ENCODE results near the gene HOXC10. TPM values are rescaled to one million over a fixed set of nuclear protein-coding genes. Genes with fewer than 3 reads are reported as not detected.

HOXC10 gene
- total and polyA plus RNA-seq, 2 of the 8 experiments (the other 6 are each of a cell fraction or from before 2014, with no cell fraction given) = not detected

GRCh38 chr12:53980802-53981496 is 4.0 kb upstream of the HOXC10 start:
- Histone ChIP-seq H3K27me3 (replicated peaks in 1 of 4; ENCODE audit: control insufficient read depth in 3 of 4, extremely low read depth in 1 of 4, insufficient read depth in 3 of 4, low read length in 3 of 4) (peaks cover 91 to 99% (median 97%) of the 10 kb centered on the region in 4 experiments), H2BK15ac (ENCODE audit: low read length) (no peak overlapping the region), H2AK5ac (ENCODE audit: low read depth, low read length) (no peak overlapping the region), H3K18ac (ENCODE audit: extremely low read depth, low read length) (no peak overlapping the region), H2BK5ac (ENCODE audit: low read depth, low read length) (no peak overlapping the region), H3K79me1 (ENCODE audit: low read depth, low read length) (no peaks in the 10 kb centered on the region), H4K91ac (replicated peaks; ENCODE audit: insufficient read length, low read length) (no peak overlapping the region), H3K4me1 (replicated peaks in 1 of 4; ENCODE audit: control insufficient read depth in 3 of 4, insufficient read depth in 4 of 4, low read length in 3 of 4) (peaks cover 0 to 6% (median 2%) of the 10 kb centered on the region in 4 experiments; a peak in 4 of 7 replicates), H3K9ac (replicated peaks in 1 of 4; ENCODE audit: extremely low read depth in 1 of 4, low read depth in 3 of 4, low read length in 3 of 4) (no peak overlapping the region), H4K5ac (ENCODE audit: insufficient read length, low read depth, low read length) (no peak overlapping the region), H3K14ac (ENCODE audit: insufficient read length) (no peak overlapping the region), H3K56ac (replicated peaks; ENCODE audit: insufficient read length, low read depth, low read length) (no peak overlapping the region), H4K20me1 (replicated peaks in 1 of 2; ENCODE audit: control insufficient read depth in 1 of 2, insufficient read depth in 2 of 2, low read length in 2 of 2) (peaks cover 16 to 23% of the 10 kb centered on the region in 2 experiments), H3K9me3 (ENCODE audit: insufficient read depth in 2 of 2, low read depth in 1 of 2, low read length in 1 of 2) (peaks cover 0 to 7% of the 10 kb centered on the region in 2 experiments; a peak in 1 of 4 replicates), H2BK20ac (ENCODE audit: low read length) (no peak overlapping the region), H2AFZ (ENCODE audit: low read length) (no peak overlapping the region), H3K23me2 (ENCODE audit: low read depth, low read length) (no peaks in the 10 kb centered on the region; the same call in 1 of the 2 replicates), H3K23ac (ENCODE audit: insufficient read length) (no peak overlapping the region), H3K4me2 (ENCODE audit: insufficient read depth in 1 of 2, low read depth in 2 of 2, low read length in 2 of 2) (no peak overlapping the region), H3K4ac (replicated peaks; ENCODE audit: insufficient read length, low read depth, low read length) (no peak overlapping the region), H2BK12ac (ENCODE audit: low read depth, low read length) (no peak overlapping the region), H4K8ac (ENCODE audit: extremely low read depth, insufficient read depth, low read length) (no peak overlapping the region), H3K79me2 (ENCODE audit: control insufficient read depth in 1 of 2, insufficient read depth in 2 of 2, low read length in 2 of 2) (no peaks in the 10 kb centered on the region), H3K4me3 (ENCODE audit: extremely low read depth in 1 of 4, insufficient read depth in 2 of 4, low read depth in 3 of 4, low read length in 4 of 4) (no peak overlapping the region), H3K36me3 (ENCODE audit: control insufficient read depth in 2 of 4, insufficient read depth in 4 of 4, low read length in 3 of 4) (peaks cover 0 to 6% (median 0%) of the 10 kb centered on the region in 4 experiments; a peak in 1 of 8 replicates), H3K27ac (ENCODE audit: low read depth, low read length) (no peak overlapping the region), H2BK120ac (replicated peaks; ENCODE audit: low read depth, low read length) (no peak overlapping the region)
- ChIA-PET CTCF (ENCODE audit: partially characterized antibody) (interaction anchor here (0.6 to 2.4 kb wide), 8 partner anchors 8 to 295 kb away, joined by 3 to 7 read pairs (median 3); no protein-coding TSS in a partner anchor), POLR2A (ENCODE audit: partially characterized antibody) (no interaction called here)
- 38% methylated on average over 15 of the region's 15 CpGs; no CpG with 5 or more reads in 1 of the 2 experiments for WGBS, 2 experiments (ENCODE audit: extremely low coverage in 1 of 2, insufficient coverage in 1 of 2, insufficient read length in 1 of 2, insufficient replicate concordance in 2 of 2, low coverage in 1 of 2, low lambda C conversion rate in 2 of 2, missing lambda C conversion rate in 1 of 2)
- FAIRE-seq = no peak
- no peak for DNase-seq (ENCODE audit: low read depth in 1 of 2, low spot score in 2 of 2)
- TF ChIP-seq SIN3A (conservative IDR thresholded peaks at IDR 0.05 in 1 of 2, IDR thresholded peaks at IDR 0.05 in 1 of 2; ENCODE audit: low read depth in 1 of 2, low read length in 2 of 2) (no peak), TAF7 (optimal IDR thresholded peaks at IDR 0.05; ENCODE audit: borderline replicate concordance, low read depth, low read length) (no peak), FOSL1 (IDR thresholded peaks at IDR 0.05; ENCODE audit: insufficient read depth, low read depth, low read length) (no peak), SP2 (IDR thresholded peaks at IDR 0.05; ENCODE audit: low read length) (no peak), SUZ12 (IDR thresholded peaks at IDR 0.05; ENCODE audit: low read length) (peak; percentile 45), EP300 (IDR thresholded peaks at IDR 0.05; ENCODE audit: borderline replicate concordance in 1 of 2, low read depth in 2 of 2, low read length in 2 of 2) (no peak), YY1 (IDR thresholded peaks at IDR 0.05; ENCODE audit: low read depth, low read length) (no peak), ZNF274 (IDR thresholded peaks at IDR 0.05; ENCODE audit: borderline replicate concordance, extremely low read depth, low read length) (no peak), RNF2 (IDR thresholded peaks at IDR 0.05; ENCODE audit: borderline replicate concordance, low read depth, low read length, missing control alignments, poor library complexity, severe bottlenecking) (peak; percentile 75), SP4 (IDR thresholded peaks at IDR 0.05; ENCODE audit: low read length) (no peak), SP1 (IDR thresholded peaks at IDR 0.05; ENCODE audit: low read depth, low read length) (no peak), CTBP2 (IDR thresholded peaks at IDR 0.05; ENCODE audit: borderline replicate concordance, insufficient read depth, insufficient read length, low read length) (no peak)
